ENCODE results near the gene TSGA10IP.

The TSGA10IP gene

GRCh38 chr11:65899356-65900124, 45.7 kb upstream of the TSGA10IP start:
- H3K4me3 ChIP-seq (ENCODE audit: low read depth, low read length) = peak overlapping the region; percentile 90
- peak; percentile 91 for DNase-seq (ENCODE audit: low read depth)
- peak; percentile 37 for TF ChIP-seq POLR2A (IDR thresholded peaks at IDR 0.05; ENCODE audit: extremely low read depth, insufficient read length)
- TF ChIP-seq, protein P1, sequence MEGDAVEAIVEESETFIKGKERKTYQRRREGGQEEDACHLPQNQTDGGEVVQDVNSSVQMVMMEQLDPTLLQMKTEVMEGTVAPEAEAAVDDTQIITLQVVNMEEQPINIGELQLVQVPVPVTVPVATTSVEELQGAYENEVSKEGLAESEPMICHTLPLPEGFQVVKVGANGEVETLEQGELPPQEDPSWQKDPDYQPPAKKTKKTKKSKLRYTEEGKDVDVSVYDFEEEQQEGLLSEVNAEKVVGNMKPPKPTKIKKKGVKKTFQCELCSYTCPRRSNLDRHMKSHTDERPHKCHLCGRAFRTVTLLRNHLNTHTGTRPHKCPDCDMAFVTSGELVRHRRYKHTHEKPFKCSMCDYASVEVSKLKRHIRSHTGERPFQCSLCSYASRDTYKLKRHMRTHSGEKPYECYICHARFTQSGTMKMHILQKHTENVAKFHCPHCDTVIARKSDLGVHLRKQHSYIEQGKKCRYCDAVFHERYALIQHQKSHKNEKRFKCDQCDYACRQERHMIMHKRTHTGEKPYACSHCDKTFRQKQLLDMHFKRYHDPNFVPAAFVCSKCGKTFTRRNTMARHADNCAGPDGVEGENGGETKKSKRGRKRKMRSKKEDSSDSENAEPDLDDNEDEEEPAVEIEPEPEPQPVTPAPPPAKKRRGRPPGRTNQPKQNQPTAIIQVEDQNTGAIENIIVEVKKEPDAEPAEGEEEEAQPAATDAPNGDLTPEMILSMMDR (IDR thresholded peaks at IDR 0.05; ENCODE audit: low read depth, low read length) = no peak
- TF ChIP-seq, protein P2, sequence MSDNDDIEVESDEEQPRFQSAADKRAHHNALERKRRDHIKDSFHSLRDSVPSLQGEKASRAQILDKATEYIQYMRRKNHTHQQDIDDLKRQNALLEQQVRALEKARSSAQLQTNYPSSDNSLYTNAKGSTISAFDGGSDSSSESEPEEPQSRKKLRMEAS (IDR thresholded peaks at IDR 0.05; ENCODE audit: low read depth, low read length) = peak; percentile 98
- peak; percentile 98 for TF ChIP-seq MYC (IDR thresholded peaks at IDR 0.05; ENCODE audit: low read depth, low read length)

- peak; percentile 97 for DNase-seq (ENCODE audit: low read depth)
- TF ChIP-seq POLR2A (IDR thresholded peaks at IDR 0.05; ENCODE audit: extremely low read depth, insufficient read length) (peak; percentile 95), MYC (IDR thresholded peaks at IDR 0.05; ENCODE audit: low read depth, low read length) (peak; percentile 81)
- TF ChIP-seq, protein P1 (IDR thresholded peaks at IDR 0.05; ENCODE audit: low read depth, low read length) = no peak
- TF ChIP-seq, protein P2 (IDR thresholded peaks at IDR 0.05; ENCODE audit: low read depth, low read length) = peak; percentile 68
- H3K4me3 ChIP-seq (ENCODE audit: low read depth, low read length) = peak within 1 kb of the TSS; percentile 90
These were observed 45.0 kb upstream of the TSGA10IP start, which contains the start of gene FOSL1 for GRCh38 chr11:65900125-65900898. TSS of gene FOSL1 (minus strand) at chr11:65900388. CDS start at chr11:65900339, 49 bp downstream.

DNA sequence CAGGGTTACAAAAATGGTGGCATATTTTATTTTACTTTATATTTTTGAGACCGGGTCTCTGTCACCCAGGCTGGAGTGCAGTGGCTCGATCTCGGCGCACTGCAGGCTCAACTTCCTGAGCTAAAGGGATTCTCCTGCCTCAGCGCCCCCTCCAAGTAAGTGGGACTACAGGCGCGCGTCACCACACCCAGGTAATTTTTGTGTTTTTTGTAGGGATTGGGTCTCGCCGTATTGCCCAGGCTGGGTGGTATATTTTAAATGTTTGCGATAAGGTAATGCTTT, 44.4 kb upstream of the TSGA10IP start:
- H3K4me3 ChIP-seq (ENCODE audit: low read depth, low read length) = no peak overlapping the region
- TF ChIP-seq POLR2A (IDR thresholded peaks at IDR 0.05; ENCODE audit: extremely low read depth, insufficient read length) (no peak), MYC (IDR thresholded peaks at IDR 0.05; ENCODE audit: low read depth, low read length) (no peak)
- TF ChIP-seq, protein P1 (IDR thresholded peaks at IDR 0.05; ENCODE audit: low read depth, low read length) = no peak
- TF ChIP-seq, protein P2 (IDR thresholded peaks at IDR 0.05; ENCODE audit: low read depth, low read length) = no peak

DNA sequence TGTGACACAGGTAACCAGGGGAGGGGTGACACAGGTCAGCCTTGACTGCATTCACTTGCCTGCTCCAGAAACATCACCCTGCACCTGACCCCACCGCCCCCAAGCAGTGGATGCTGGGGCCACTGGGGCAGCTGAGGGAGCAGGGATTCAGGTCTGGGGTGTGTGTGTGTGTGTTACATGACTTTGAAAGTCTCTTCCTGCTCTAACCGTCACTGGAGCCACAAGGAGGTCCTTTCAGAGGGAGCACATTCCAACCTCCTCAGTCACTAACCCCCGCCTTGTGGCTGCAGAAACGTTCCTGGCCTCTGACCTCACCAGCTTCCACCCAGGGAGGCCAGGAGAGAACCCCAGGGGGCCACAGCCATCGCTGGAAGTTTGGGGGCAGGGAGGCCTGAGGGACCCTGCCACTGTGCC, 42.2 kb upstream of the TSGA10IP start:
- peak; percentile 78 for DNase-seq (ENCODE audit: low read depth)
- TF ChIP-seq, protein P2 (IDR thresholded peaks at IDR 0.05; ENCODE audit: low read depth, low read length) = no peak
- TF ChIP-seq POLR2A (IDR thresholded peaks at IDR 0.05; ENCODE audit: extremely low read depth, insufficient read length) (no peak), MYC (IDR thresholded peaks at IDR 0.05; ENCODE audit: low read depth, low read length) (no peak)
- TF ChIP-seq, protein P1 (IDR thresholded peaks at IDR 0.05; ENCODE audit: low read depth, low read length) = no peak
- no peak overlapping the region for H3K4me3 ChIP-seq (ENCODE audit: low read depth, low read length)

More for the DNA sequence above, 44.4 kb upstream of the TSGA10IP start:
- DNase-seq (ENCODE audit: low read depth) = no peak

DNA sequence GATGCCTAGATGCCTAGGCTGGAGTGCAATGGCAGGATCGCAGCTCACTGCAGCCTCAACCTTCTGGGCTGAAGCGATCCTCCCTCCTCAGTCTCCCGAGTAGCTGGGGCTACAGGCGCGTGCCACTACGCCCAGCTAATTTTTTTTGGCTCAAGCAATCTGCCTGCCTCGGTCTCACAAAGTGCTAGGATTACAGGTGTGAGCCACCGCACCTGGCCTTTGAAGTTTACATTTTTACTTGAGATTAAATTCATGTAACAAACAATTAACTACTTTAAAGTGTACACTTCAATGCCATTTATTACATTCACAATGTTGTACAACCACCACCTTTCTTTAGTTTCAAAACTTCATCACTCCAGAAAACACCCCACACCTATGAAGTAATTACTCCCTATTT, 41.6 kb upstream of the TSGA10IP start:
- TF ChIP-seq POLR2A (IDR thresholded peaks at IDR 0.05; ENCODE audit: extremely low read depth, insufficient read length) (no peak), MYC (IDR thresholded peaks at IDR 0.05; ENCODE audit: low read depth, low read length) (no peak)
- TF ChIP-seq, protein P1 (IDR thresholded peaks at IDR 0.05; ENCODE audit: low read depth, low read length) = no peak
- TF ChIP-seq, protein P2 (IDR thresholded peaks at IDR 0.05; ENCODE audit: low read depth, low read length) = no peak
- DNase-seq (ENCODE audit: low read depth) = no peak
- no peak overlapping the region for H3K4me3 ChIP-seq (ENCODE audit: low read depth, low read length)

Data from NB4 (cell line).